ENCODE measurements around the gene KNCN. TPM values are rescaled to one million over a fixed set of nuclear protein-coding genes. Genes with fewer than 3 reads are reported as not detected.

The KNCN gene
- total and polyA plus RNA-seq, 10 donors = not detected

GRCh38 chr1:46547481-46548383 lies 3.7 kb downstream of the KNCN start:
- DNase-seq = peak; percentile 71
- intact Hi-C loops (cut with DNase I; ENCODE audit: low total_unique reads) = no loop called here
- Histone ChIP-seq H3K27me3 (replicated peaks in 1 of 7) (peaks cover 3 to 78% (median 29%) of the 10 kb centered on the region in 7 donors), H3K4me1 (peaks cover 0 to 19% (median 2%) of the 10 kb centered on the region in 6 donors), H3K9me3 (no peaks in the 10 kb centered on the region), H3K27ac (no peak overlapping the region), H3K36me3 (no peaks in the 10 kb centered on the region), H3K4me3 (no peak overlapping the region)
- WGBS, 5 donors = 66 to 83% (median 76%) methylated on average over 13 to 22 of the region's 22 CpGs
- TF ChIP-seq POLR2A (IDR thresholded peaks at IDR 0.05) (no peak), CTCF (IDR thresholded peaks at IDR 0.05 in 8 of 11, conservative IDR thresholded peaks at IDR 0.05 in 3 of 11) (peak in 7 of 11 experiments; percentile 15 to 50 (median 36)), POLR2AphosphoS5 (IDR thresholded peaks at IDR 0.05) (no peak)

GRCh38 chr1:46546210-46546609 lies 5.2 kb downstream of the KNCN start:
- peaks cover 3 to 84% (median 37%) of the 10 kb centered on the region in 7 donors for H3K27me3 ChIP-seq (replicated peaks in 1 of 7)
- 55 to 65% (median 60%) methylated on average over 5 of the region's 5 CpGs for WGBS, 5 donors
- H3K36me3 ChIP-seq = no peaks in the 10 kb centered on the region
- H3K27ac ChIP-seq = no peak overlapping the region
- intact Hi-C loops (cut with DNase I; ENCODE audit: low total_unique reads) = no loop called here
- peaks cover 0 to 19% (median 2%) of the 10 kb centered on the region in 6 donors for H3K4me1 ChIP-seq
- no peaks in the 10 kb centered on the region for H3K9me3 ChIP-seq
- peak; percentile 23 for DNase-seq
- no peak overlapping the region for H3K4me3 ChIP-seq
- TF ChIP-seq CTCF (IDR thresholded peaks at IDR 0.05 in 8 of 11, conservative IDR thresholded peaks at IDR 0.05 in 3 of 11) = no peak
- no peak for TF ChIP-seq POLR2AphosphoS5 (IDR thresholded peaks at IDR 0.05)
- no peak for TF ChIP-seq POLR2A (IDR thresholded peaks at IDR 0.05)

GRCh38 chr1:46545784-46546183 lies 5.7 kb downstream of the KNCN start:
- intact Hi-C loops (cut with DNase I; ENCODE audit: low total_unique reads) = no loop called here
- Histone ChIP-seq H3K27me3 (replicated peaks in 1 of 7) (peaks cover 3 to 84% (median 37%) of the 10 kb centered on the region in 7 donors), H3K4me1 (peaks cover 0 to 19% (median 2%) of the 10 kb centered on the region in 6 donors), H3K9me3 (no peaks in the 10 kb centered on the region), H3K4me3 (no peak overlapping the region), H3K27ac (no peak overlapping the region), H3K36me3 (no peaks in the 10 kb centered on the region)
- no peak for DNase-seq
- TF ChIP-seq POLR2A (IDR thresholded peaks at IDR 0.05) (no peak), CTCF (IDR thresholded peaks at IDR 0.05 in 8 of 11, conservative IDR thresholded peaks at IDR 0.05 in 3 of 11) (no peak), POLR2AphosphoS5 (IDR thresholded peaks at IDR 0.05) (no peak)
- WGBS, 5 donors = 37 to 59% (median 46%) methylated on average over 3 of the region's 3 CpGs

GRCh38 chr1:46544561-46545240 lies 6.7 kb downstream of the KNCN start:
- WGBS, 5 donors = 48 to 73% (median 62%) methylated on average over 5 of the region's 5 CpGs
- no peak overlapping the region for H3K4me3 ChIP-seq
- no peaks in the 10 kb centered on the region for H3K36me3 ChIP-seq
- H3K4me1 ChIP-seq = peaks cover 0 to 16% (median 2%) of the 10 kb centered on the region in 6 donors
- peak; percentile 51 for DNase-seq
- TF ChIP-seq CTCF (IDR thresholded peaks at IDR 0.05 in 8 of 11, conservative IDR thresholded peaks at IDR 0.05 in 3 of 11) (no peak), POLR2A (IDR thresholded peaks at IDR 0.05) (no peak), POLR2AphosphoS5 (IDR thresholded peaks at IDR 0.05) (no peak)
- no peaks in the 10 kb centered on the region for H3K9me3 ChIP-seq
- no peak overlapping the region for H3K27ac ChIP-seq
- H3K27me3 ChIP-seq (replicated peaks in 1 of 7) = peaks cover 3 to 76% (median 37%) of the 10 kb centered on the region in 7 donors
- intact Hi-C loops (cut with DNase I; ENCODE audit: low total_unique reads) = no loop called here

All from spleen (tissue), 11 donors.